IMR-90 (cell line): ENCODE results near the gene TFAM.

Experiments used
- BHLHE40 ChIP-seq: fragments of 150-350 bp; IDR thresholded peaks from 2 replicates; pipeline ENCODE4 v1.6.1; 2016; ENCODE audit warnings: mild to moderate bottlenecking, low read depth, low read length
- CTCF ChIP-seq: conservative IDR thresholded peaks from 2 replicates; pipeline ENCODE4 v1.5.1; 2012; ENCODE audit warnings: mild to moderate bottlenecking, low read depth, low read length, improper control_type of control experiment
- MAFK ChIP-seq: IDR thresholded peaks from 2 replicates; pipeline ENCODE4 v1.6.1; 2012; ENCODE audit warnings: low read depth, low read length, improper control_type of control experiment
- MAZ ChIP-seq: IDR thresholded peaks from 2 replicates; pipeline ENCODE4 v1.6.1; 2012; ENCODE audit warnings: low read depth, mild to moderate bottlenecking, low read length, improper control_type of control experiment, moderate library complexity, borderline replicate concordance
- MXI1 ChIP-seq: IDR thresholded peaks from 2 replicates; pipeline ENCODE4 v1.6.1; 2012; ENCODE audit warnings: low read depth, mild to moderate bottlenecking, low read length, moderate library complexity, borderline replicate concordance
- NFE2L2 ChIP-seq: fragments of 150-350 bp; IDR thresholded peaks from 2 replicates; pipeline ENCODE4 v1.6.1; 2016; ENCODE audit warnings: low read depth, mild to moderate bottlenecking, low read length
- POLR2A ChIP-seq: IDR thresholded peaks from 2 replicates; pipeline ENCODE4 v1.6.1; 2012; ENCODE audit warnings: mild to moderate bottlenecking, low read depth, low read length
- RAD21 ChIP-seq: IDR thresholded peaks from 2 replicates; pipeline ENCODE4 v1.6.1; 2012; ENCODE audit warnings: low read length, improper control_type of control experiment
- SMC3 ChIP-seq: fragments of 150-350 bp; IDR thresholded peaks from 2 replicates; pipeline ENCODE4 v1.6.1; 2016; ENCODE audit warnings: low read depth, mild to moderate bottlenecking, antibody characterized with exemption, low read length, moderate library complexity
- USF2 ChIP-seq: fragments of 150-350 bp; IDR thresholded peaks from 2 replicates; pipeline ENCODE4 v1.6.1; 2017; ENCODE audit warnings: mild to moderate bottlenecking, antibody characterized with exemption, low read length, low read depth
- TF ChIP-seq, protein P1 (sequence below): fragments of 150-350 bp; IDR thresholded peaks from 2 replicates; pipeline ENCODE4 v1.6.1; 2016; ENCODE audit warnings: low read depth, mild to moderate bottlenecking, low read length, moderate library complexity, borderline replicate concordance

- no peak for TF ChIP-seq POLR2A
- no peak for TF ChIP-seq BHLHE40
- TF ChIP-seq NFE2L2 = no peak
- no peak for TF ChIP-seq RAD21
- no peak for TF ChIP-seq CTCF
- TF ChIP-seq, protein P1, sequence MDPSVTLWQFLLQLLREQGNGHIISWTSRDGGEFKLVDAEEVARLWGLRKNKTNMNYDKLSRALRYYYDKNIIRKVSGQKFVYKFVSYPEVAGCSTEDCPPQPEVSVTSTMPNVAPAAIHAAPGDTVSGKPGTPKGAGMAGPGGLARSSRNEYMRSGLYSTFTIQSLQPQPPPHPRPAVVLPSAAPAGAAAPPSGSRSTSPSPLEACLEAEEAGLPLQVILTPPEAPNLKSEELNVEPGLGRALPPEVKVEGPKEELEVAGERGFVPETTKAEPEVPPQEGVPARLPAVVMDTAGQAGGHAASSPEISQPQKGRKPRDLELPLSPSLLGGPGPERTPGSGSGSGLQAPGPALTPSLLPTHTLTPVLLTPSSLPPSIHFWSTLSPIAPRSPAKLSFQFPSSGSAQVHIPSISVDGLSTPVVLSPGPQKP = no peak
- no peak for TF ChIP-seq USF2
- no peak for TF ChIP-seq MAZ
- TF ChIP-seq MXI1 = no peak
- TF ChIP-seq MAFK = no peak
- TF ChIP-seq SMC3 = no peak
Measured at GRCh38 chr10:58350023-58350422, 35.2 kb upstream of the TFAM start.
